Activated CD4-positive, alpha-beta memory T cell treated with anti-CD3 and anti-CD28 coated beads for 36 hours (primary cell): ENCODE measurements around the gene NRG3. TPM values are rescaled to one million over a fixed set of nuclear protein-coding genes. Genes with fewer than 3 reads are reported as not detected.

Experiments used
- CTCF ChIA-PET: fragments of 350-600 bp; sonication (Branson Sonifier 250); formaldehyde crosslinking; loops from one replicate; lab custom pipeline; 2021; ENCODE audit warnings: antibody characterized with exemption, inconsistent platforms; lab: Charles Lee
- POLR2A ChIA-PET: fragments of 350-600 bp; sonication (Branson Sonifier 250); formaldehyde crosslinking; loops from one replicate; lab custom pipeline; 2021; ENCODE audit warnings: antibody characterized with exemption; lab: Charles Lee
- DNase-seq: peaks from one replicate; pipeline ENCODE4 v3.0.0-alpha.2; 2020
- H3K27ac Mint-ChIP-seq: one replicate; pipeline ENCODE4 v1.8.0; 2021; ENCODE audit warnings: mixed read lengths
- H3K27me3 Mint-ChIP-seq: one replicate; pipeline ENCODE4 v1.8.0; 2021; ENCODE audit warnings: mixed read lengths
- H3K36me3 Mint-ChIP-seq: one replicate; pipeline ENCODE4 v1.8.0; 2021; ENCODE audit warnings: mixed read lengths
- H3K4me1 Mint-ChIP-seq: one replicate; pipeline ENCODE4 v1.8.0; 2021; ENCODE audit warnings: low read depth, mixed read lengths
- H3K4me3 Mint-ChIP-seq: one replicate; pipeline ENCODE4 v1.8.0; 2021; ENCODE audit warnings: mild to moderate bottlenecking, mixed read lengths
- H3K9me3 Mint-ChIP-seq: one replicate; pipeline ENCODE4 v1.8.0; 2021; ENCODE audit warnings: mixed read lengths
- intact Hi-C: fragments of 100-400 bp; cut with micrococcal nuclease; formaldehyde crosslinking; loops from one replicate; pipeline ENCODE4 v1.15.1; 2023
- total RNA-seq, 2 experiments: library from RNA; stranded (reverse); gene quantifications; one replicate each; pipeline ENCODE4 v1.2.3, GENCODE V29; 2021

Gene NRG3
- total RNA-seq, 2 experiments from 2014 or later: not detected

GRCh38 chr10:82742898-82743297, 867.9 kb downstream of the NRG3 start:
- no peak overlapping the region for H3K27ac Mint-ChIP-seq
- intact Hi-C loops: no loop called here
- DNase-seq: no peak
- H3K4me3 Mint-ChIP-seq: no peak overlapping the region
- H3K36me3 Mint-ChIP-seq: no peaks in the 10 kb centered on the region
- H3K4me1 Mint-ChIP-seq: no peaks in the 10 kb centered on the region
- peaks cover 2% of the 10 kb centered on the region for H3K9me3 Mint-ChIP-seq
- ChIA-PET POLR2A (no interaction called here), CTCF (no interaction called here)
- no peaks in the 10 kb centered on the region for H3K27me3 Mint-ChIP-seq

DNA sequence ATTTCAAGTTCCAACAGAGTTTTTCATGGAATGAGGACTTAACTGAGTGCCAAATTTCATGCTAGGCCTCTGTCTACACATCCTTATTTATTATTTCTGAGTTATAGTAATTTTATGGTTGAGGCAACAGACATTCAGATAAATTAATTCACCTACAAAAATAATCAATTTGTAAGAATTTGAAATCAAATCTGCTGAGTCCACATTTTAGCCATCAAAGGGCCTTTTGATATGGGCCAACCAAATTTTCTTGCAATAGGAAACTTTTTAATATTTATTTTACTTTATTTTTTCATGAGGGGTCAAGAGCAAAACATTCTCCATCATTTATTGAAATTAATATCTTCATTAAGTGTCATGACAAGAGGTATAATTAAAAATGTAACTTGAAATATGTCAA, 875.5 kb downstream of the NRG3 start:
- no peak overlapping the region for H3K27ac Mint-ChIP-seq
- no peaks in the 10 kb centered on the region for H3K4me1 Mint-ChIP-seq
- ChIA-PET CTCF (no interaction called here), POLR2A (no interaction called here)
- DNase-seq: no peak
- H3K9me3 Mint-ChIP-seq: no peaks in the 10 kb centered on the region
- intact Hi-C loops: no loop called here
- no peak overlapping the region for H3K4me3 Mint-ChIP-seq
- H3K27me3 Mint-ChIP-seq: no peaks in the 10 kb centered on the region
- H3K36me3 Mint-ChIP-seq: no peaks in the 10 kb centered on the region

- H3K4me1 Mint-ChIP-seq: no peaks in the 10 kb centered on the region
- H3K27me3 Mint-ChIP-seq: no peaks in the 10 kb centered on the region
- H3K9me3 Mint-ChIP-seq: peaks cover 4% of the 10 kb centered on the region
- POLR2A ChIA-PET: no interaction called here
- CTCF ChIA-PET: no interaction called here
- no peak for DNase-seq
- no peaks in the 10 kb centered on the region for H3K36me3 Mint-ChIP-seq
- no peak overlapping the region for H3K4me3 Mint-ChIP-seq
- intact Hi-C loops: no loop called here
- H3K27ac Mint-ChIP-seq: no peak overlapping the region
Measured at GRCh38 chr10:82757397-82757796, 882.4 kb downstream of the NRG3 start.

GRCh38 chr10:82757901-82758300, 882.9 kb downstream of the NRG3 start:
- intact Hi-C loops: no loop called here
- POLR2A ChIA-PET: no interaction called here
- Mint-ChIP-seq H3K27ac (no peak overlapping the region), H3K4me1 (no peaks in the 10 kb centered on the region), H3K27me3 (no peaks in the 10 kb centered on the region), H3K4me3 (no peak overlapping the region), H3K36me3 (no peaks in the 10 kb centered on the region), H3K9me3 (peaks cover 4% of the 10 kb centered on the region)
- DNase-seq: no peak
- CTCF ChIA-PET: no interaction called here

- no peaks in the 10 kb centered on the region for H3K36me3 Mint-ChIP-seq
- CTCF ChIA-PET: no interaction called here
- intact Hi-C loops: no loop called here
- POLR2A ChIA-PET: no interaction called here
- H3K9me3 Mint-ChIP-seq: peaks cover 4% of the 10 kb centered on the region
- no peaks in the 10 kb centered on the region for H3K4me1 Mint-ChIP-seq
- H3K4me3 Mint-ChIP-seq: no peak overlapping the region
- no peaks in the 10 kb centered on the region for H3K27me3 Mint-ChIP-seq
- DNase-seq: no peak
- no peak overlapping the region for H3K27ac Mint-ChIP-seq
Measured at GRCh38 chr10:82759050-82759449, 884.1 kb downstream of the NRG3 start.

- no peak for DNase-seq
- ChIA-PET CTCF (no interaction called here), POLR2A (no interaction called here)
- Mint-ChIP-seq H3K4me3 (no peak overlapping the region), H3K27ac (no peak overlapping the region), H3K27me3 (no peaks in the 10 kb centered on the region), H3K4me1 (no peaks in the 10 kb centered on the region), H3K36me3 (no peaks in the 10 kb centered on the region), H3K9me3 (peaks cover 2% of the 10 kb centered on the region)
- intact Hi-C loops: no loop called here
Measured at GRCh38 chr10:82762641-82763040, 887.6 kb downstream of the NRG3 start.

DNA sequence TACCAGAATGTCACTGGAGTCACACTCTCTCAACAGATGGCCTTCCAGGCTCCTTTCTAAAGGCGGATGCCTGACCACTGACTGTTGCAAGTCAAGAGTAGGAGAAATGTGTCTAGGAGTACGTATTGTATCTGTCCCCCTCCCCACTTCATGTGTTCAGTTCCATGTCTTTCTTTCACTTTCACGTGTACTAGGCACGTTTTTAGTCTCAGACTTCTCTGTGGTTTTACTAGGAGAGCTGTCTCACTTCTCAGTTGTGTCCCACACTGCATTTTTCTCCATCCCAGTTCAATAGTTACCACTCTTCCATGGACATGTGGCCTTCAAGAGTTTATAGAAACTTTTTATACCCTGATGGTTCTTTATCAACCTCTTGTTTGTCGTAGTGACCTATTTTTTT, 893.0 kb downstream of the NRG3 start:
- H3K9me3 Mint-ChIP-seq: peaks cover 2% of the 10 kb centered on the region
- H3K27ac Mint-ChIP-seq: no peak overlapping the region
- H3K4me3 Mint-ChIP-seq: no peak overlapping the region
- DNase-seq: no peak
- no peaks in the 10 kb centered on the region for H3K4me1 Mint-ChIP-seq
- ChIA-PET CTCF (no interaction called here), POLR2A (no interaction called here)
- no peaks in the 10 kb centered on the region for H3K36me3 Mint-ChIP-seq
- H3K27me3 Mint-ChIP-seq: no peaks in the 10 kb centered on the region
- intact Hi-C loops: no loop called here

DNA sequence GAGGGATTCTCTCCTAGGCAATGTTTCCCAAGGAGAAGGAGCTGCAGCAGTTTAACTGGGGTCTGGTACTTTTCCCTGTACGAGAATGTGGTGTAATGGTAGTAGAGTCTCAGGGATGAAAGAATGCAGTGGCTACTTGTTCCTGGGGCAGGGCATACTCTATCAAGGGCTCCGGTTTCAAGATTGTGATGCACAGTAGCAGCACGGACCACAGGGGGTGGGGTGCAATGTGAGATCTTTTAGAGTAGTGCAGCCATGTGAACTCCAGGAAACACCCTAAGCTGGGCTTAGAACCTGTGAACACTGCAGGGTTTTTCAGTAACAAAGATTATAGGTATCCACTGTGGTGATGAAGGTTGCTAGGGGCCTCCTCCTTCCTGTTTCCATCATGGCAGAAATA, 903.9 kb downstream of the NRG3 start:
- CTCF ChIA-PET: no interaction called here
- no peak overlapping the region for H3K4me3 Mint-ChIP-seq

GRCh38 chr10:82796510-82796909, 921.5 kb downstream of the NRG3 start:
- H3K4me3 Mint-ChIP-seq: no peak overlapping the region
- H3K27ac Mint-ChIP-seq: no peak overlapping the region
- CTCF ChIA-PET: no interaction called here
- peaks cover 3% of the 10 kb centered on the region for H3K9me3 Mint-ChIP-seq
- intact Hi-C loops: no loop called here
- H3K27me3 Mint-ChIP-seq: no peaks in the 10 kb centered on the region
- DNase-seq: no peak
- H3K4me1 Mint-ChIP-seq: no peaks in the 10 kb centered on the region
- POLR2A ChIA-PET: no interaction called here
- H3K36me3 Mint-ChIP-seq: no peaks in the 10 kb centered on the region

More for the DNA sequence above, 903.9 kb downstream of the NRG3 start:
- no peaks in the 10 kb centered on the region for H3K27me3 Mint-ChIP-seq
- DNase-seq: no peak
- POLR2A ChIA-PET: no interaction called here
- H3K36me3 Mint-ChIP-seq: no peaks in the 10 kb centered on the region
- intact Hi-C loops: no loop called here
- no peaks in the 10 kb centered on the region for H3K4me1 Mint-ChIP-seq
- peaks cover 12% of the 10 kb centered on the region for H3K9me3 Mint-ChIP-seq
- no peak overlapping the region for H3K27ac Mint-ChIP-seq

DNA sequence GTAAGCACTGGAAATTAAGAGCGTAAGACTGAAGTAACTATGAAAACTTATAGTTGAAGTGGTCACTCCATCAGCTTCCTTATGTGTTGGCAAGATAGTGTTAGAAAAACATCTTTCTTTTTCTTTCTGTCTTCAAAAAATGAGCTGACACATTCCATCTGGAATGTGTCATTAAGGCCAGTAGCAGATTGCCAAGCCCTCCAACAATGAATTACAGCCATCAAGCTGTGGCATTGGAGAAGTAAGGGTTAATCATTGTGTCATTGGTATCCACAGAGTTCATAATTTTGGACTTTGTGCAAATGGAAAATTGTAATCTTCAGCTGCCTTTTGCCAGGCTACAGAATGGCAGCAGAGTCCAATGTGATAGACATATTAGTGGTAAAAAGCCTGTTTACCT, 926.3 kb downstream of the NRG3 start:
- H3K9me3 Mint-ChIP-seq: peaks cover 2% of the 10 kb centered on the region
- intact Hi-C loops: no loop called here
- ChIA-PET POLR2A (no interaction called here), CTCF (no interaction called here)
- H3K4me1 Mint-ChIP-seq: no peaks in the 10 kb centered on the region
- no peaks in the 10 kb centered on the region for H3K27me3 Mint-ChIP-seq
- no peak overlapping the region for H3K4me3 Mint-ChIP-seq
- H3K36me3 Mint-ChIP-seq: no peaks in the 10 kb centered on the region
- no peak for DNase-seq
- no peak overlapping the region for H3K27ac Mint-ChIP-seq

- Mint-ChIP-seq H3K36me3 (no peaks in the 10 kb centered on the region), H3K9me3 (no peaks in the 10 kb centered on the region), H3K27me3 (no peaks in the 10 kb centered on the region), H3K4me3 (no peak overlapping the region), H3K4me1 (no peaks in the 10 kb centered on the region), H3K27ac (no peak overlapping the region)
- peak; percentile 11 for DNase-seq
- CTCF ChIA-PET: interaction anchor here (1.7 kb wide), 1 partner anchor 1060 kb away, joined by 7 read pairs; no protein-coding TSS in a partner anchor
- intact Hi-C loops: no loop called here
- POLR2A ChIA-PET: no interaction called here
Measured at GRCh38 chr10:82811621-82812020, 936.6 kb downstream of the NRG3 start.

- H3K27ac Mint-ChIP-seq: no peak overlapping the region
- intact Hi-C loops: no loop called here
- H3K27me3 Mint-ChIP-seq: no peaks in the 10 kb centered on the region
Measured at GRCh38 chr10:82813856-82814255, 938.9 kb downstream of the NRG3 start.

GRCh38 chr10:82814635-82815034, 939.6 kb downstream of the NRG3 start:
- POLR2A ChIA-PET: no interaction called here
- Mint-ChIP-seq H3K27ac (no peak overlapping the region), H3K27me3 (no peaks in the 10 kb centered on the region), H3K4me3 (no peak overlapping the region), H3K36me3 (no peaks in the 10 kb centered on the region), H3K4me1 (no peaks in the 10 kb centered on the region), H3K9me3 (no peaks in the 10 kb centered on the region)
- CTCF ChIA-PET: no interaction called here
- intact Hi-C loops: no loop called here
- no peak for DNase-seq

More at GRCh38 chr10:82813856-82814255, 938.9 kb downstream of the NRG3 start:
- Mint-ChIP-seq H3K4me1 (no peaks in the 10 kb centered on the region), H3K9me3 (no peaks in the 10 kb centered on the region), H3K36me3 (no peaks in the 10 kb centered on the region), H3K4me3 (no peak overlapping the region)
- ChIA-PET POLR2A (no interaction called here), CTCF (no interaction called here)
- DNase-seq: no peak
